Mesodermal cell (in vitro differentiated cells): Measurements from ENCODE around the gene C2orf92.
"Not testable (repeated sequence)": the region's sequence is repeated elsewhere in the genome, so short reads cannot be mapped to it uniquely, and the experiment has no call there.

ENCODE experiments used
- H3K27ac ChIP-seq: 2 replicates; pipeline ENCODE4 v1.7.0; 2013; ENCODE audit warnings: mild to moderate bottlenecking, low read depth, low read length, moderate library complexity; ENCODE audit not compliant: severe bottlenecking
- H3K36me3 ChIP-seq: 2 replicates; pipeline ENCODE4 v1.7.1; 2013; ENCODE audit warnings: mild to moderate bottlenecking, low read length, moderate library complexity; ENCODE audit not compliant: control insufficient read depth, insufficient read depth
- H3K4me1 ChIP-seq: one replicate; pipeline ENCODE4 v1.7.1; 2013; ENCODE audit warnings: mild to moderate bottlenecking, low read length; ENCODE audit not compliant: insufficient read depth, control insufficient read depth, poor library complexity, severe bottlenecking
- H3K4me3 ChIP-seq: 2 replicates; pipeline ENCODE4 v1.7.0; 2013; ENCODE audit warnings: low read length, control low read depth, mild to moderate bottlenecking; ENCODE audit not compliant: insufficient read depth, poor library complexity, severe bottlenecking; ENCODE audit errors: extremely low read depth
- H3K9me3 ChIP-seq: 2 replicates; pipeline ENCODE4 v1.7.1; 2013; ENCODE audit warnings: mild to moderate bottlenecking, low read length, moderate library complexity; ENCODE audit not compliant: control insufficient read depth
- WGBS, 2 experiments: methylation state at CpG; one replicate each; pipeline ENCODE4 v1.1.5; 2013; ENCODE audit warnings: missing lambda C conversion rate in 2 of 2; ENCODE audit not compliant: insufficient coverage in 2 of 2; 5-methylcytosine and 5-hydroxymethylcytosine counted together

Gene C2orf92

DNA sequence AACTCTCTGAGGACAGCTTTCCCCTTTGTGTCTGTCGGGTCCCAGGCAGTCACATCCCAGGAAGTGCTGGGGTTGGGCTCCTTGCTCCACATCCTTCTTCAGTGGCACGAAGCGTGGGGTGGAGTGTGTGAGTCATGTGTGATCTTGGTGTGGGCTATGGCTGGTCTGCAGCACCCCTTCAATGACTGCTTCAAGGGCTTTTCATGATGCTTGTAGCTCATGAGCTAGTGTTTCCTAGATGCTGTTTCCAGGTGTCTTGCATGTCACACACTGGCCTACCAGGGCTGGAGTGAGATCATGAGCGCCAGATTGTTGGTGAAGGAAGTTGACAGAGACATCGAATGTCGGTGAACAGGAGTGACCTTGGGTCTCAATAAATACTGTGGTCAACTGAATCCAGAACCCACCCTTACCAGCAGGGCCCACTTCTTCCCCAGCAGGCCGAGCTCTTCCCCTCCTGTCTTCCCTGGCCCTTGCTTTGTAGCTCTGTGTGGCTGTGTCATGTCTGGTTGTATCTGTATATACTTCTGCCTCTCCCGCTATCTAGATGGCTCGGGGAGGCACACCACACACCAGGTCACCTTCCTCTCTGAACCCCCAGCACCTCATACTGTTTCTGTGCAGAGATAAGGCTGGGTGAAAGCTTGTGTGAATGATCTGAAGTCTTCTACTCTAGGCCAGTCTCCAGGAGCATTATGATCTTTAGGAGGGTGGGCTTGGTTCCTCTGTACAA lies 3.8 kb downstream of the C2orf92 start:
- H3K9me3 ChIP-seq = no peaks in the 10 kb centered on the region
- H3K27ac ChIP-seq = no peak overlapping the region
- WGBS, 2 experiments = 100% methylated on average over 3 to 6 of the region's 9 CpGs

DNA sequence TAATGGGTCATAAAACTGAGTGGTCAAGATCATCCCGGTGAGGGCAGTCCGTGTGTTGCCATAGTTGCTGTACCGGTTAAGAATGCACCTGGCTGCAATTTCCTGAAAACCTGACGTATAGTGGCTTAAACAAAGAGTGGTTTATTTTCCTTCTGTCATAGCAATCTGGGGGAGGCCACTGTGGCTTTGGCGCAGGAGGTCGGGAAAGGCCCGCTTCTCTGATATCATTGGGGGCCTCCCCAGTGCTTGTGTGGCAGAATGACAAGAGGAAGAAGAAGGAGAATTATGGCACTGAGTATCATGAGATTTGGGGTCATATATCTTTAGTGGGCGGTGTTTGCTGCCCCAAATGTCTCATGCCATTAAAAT lies 4.4 kb downstream of the C2orf92 start:
- Histone ChIP-seq H3K4me3 (no peak overlapping the region), H3K9me3 (no peaks in the 10 kb centered on the region), H3K4me1 (no peaks in the 10 kb centered on the region), H3K27ac (no peak overlapping the region), H3K36me3 (no peaks in the 10 kb centered on the region)
- 91 to 94% methylated on average over 7 to 8 of the region's 8 CpGs for WGBS, 2 experiments

More for the DNA sequence above, 3.8 kb downstream of the C2orf92 start:
- H3K4me1 ChIP-seq = no peaks in the 10 kb centered on the region
- no peaks in the 10 kb centered on the region for H3K36me3 ChIP-seq
- H3K4me3 ChIP-seq = no peak overlapping the region

DNA sequence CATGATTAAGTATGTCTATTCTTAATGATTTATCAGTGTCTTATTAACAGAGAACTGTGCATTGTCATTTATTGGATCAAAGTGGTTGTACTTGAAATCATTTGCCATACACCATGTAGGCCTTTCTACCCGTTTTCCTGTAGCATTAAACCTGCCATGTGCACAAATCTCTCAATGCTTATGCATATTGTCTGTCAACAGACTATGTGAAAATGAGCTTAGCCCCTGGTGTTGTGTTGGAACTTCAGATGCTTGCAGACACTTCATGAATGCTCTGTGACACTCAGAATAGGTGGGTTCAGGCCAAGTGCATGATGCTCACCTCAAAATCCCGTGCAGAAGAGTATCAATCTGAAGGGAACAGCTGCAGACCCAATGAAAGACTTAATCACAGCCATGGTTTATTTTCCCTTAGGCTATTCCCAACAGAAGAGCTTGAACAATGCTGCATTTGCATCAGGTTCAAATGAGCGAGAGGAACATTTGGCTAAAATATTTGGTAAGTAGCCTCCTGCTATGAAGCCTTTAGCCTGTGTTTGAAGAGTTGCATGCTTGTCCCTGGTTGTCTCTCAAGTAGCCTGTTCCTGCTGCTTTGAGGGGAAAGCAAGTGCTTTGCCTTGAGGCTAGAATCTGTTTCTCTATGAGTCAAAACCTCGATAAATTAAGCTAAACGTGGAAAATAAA lies 6.1 kb downstream of the C2orf92 start:
- 64 to 83% methylated on average over 4 of the region's 5 CpGs for WGBS, 2 experiments

DNA sequence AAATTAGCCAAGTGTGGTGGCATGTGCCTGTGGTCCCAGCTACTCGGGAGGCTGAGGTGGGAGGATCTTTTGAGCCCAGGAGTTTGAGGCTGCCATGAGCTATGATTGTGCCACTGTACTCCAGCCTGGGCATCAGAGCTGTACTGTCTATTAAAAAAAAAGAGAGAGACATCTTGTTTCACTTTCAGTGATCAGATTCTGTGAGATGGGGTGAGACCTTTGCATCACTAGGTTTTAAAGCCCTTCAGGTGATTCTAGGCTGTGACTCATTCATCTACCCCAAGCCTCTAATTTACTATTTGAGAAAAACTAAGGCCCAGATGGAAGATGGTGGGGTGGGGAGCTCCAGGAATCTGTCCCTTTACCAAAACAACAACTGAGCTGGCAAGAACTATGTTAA lies 7.1 kb downstream of the C2orf92 start:
- Histone ChIP-seq H3K36me3 (no peaks in the 10 kb centered on the region), H3K9me3 (no peaks in the 10 kb centered on the region), H3K4me1 (no peaks in the 10 kb centered on the region), H3K27ac (no peak overlapping the region), H3K4me3 (no peak overlapping the region)
- 90 to 100% methylated on average over 1 of the region's 1 CpG for WGBS, 2 experiments

More for the DNA sequence above, 6.1 kb downstream of the C2orf92 start:
- Histone ChIP-seq H3K27ac (no peak overlapping the region), H3K36me3 (no peaks in the 10 kb centered on the region), H3K9me3 (no peaks in the 10 kb centered on the region), H3K4me3 (no peak overlapping the region), H3K4me1 (no peaks in the 10 kb centered on the region)

DNA sequence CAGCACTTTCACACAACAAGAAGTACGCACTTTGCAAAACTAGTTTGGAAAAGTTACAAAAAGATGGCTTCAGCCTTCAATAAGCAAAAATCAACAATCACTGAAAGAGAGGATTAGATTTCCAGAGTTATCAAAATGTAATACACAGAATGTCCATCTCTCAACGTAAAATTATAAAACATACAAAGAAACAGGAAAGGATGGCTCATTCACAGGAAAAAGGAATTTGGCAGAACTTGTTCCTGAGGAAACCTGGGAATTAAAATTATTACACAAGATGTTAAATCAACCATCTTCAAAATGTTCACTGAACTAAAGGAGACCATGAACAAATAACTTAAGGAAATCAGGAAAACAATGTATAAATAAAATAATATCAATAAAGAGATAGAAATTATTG lies 8.0 kb downstream of the C2orf92 start:
- Histone ChIP-seq H3K9me3 (no peaks in the 10 kb centered on the region), H3K4me3 (no peak overlapping the region), H3K4me1 (no peaks in the 10 kb centered on the region), H3K27ac (no peak overlapping the region), H3K36me3 (no peaks in the 10 kb centered on the region)
- WGBS, 2 experiments = no CpG with 5 or more reads among the region's 2 CpGs

DNA sequence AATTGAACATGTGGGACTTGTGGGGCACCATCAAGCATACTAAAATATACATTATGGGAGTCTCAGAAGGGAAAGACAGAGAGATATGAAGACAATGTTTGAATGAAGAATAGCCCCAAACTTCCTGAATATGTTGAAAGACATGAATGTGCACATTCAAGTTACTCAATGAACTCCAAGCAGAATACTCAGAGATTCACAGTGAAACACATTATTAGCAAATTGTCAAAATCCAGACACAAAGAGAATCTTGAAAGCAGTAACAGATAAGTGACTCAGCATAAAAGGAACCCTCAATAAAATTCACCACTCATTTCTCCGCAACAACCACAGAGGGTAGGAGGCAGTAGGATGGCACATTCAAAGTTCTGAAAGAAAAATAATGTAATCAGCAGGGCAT lies 8.8 kb downstream of the C2orf92 start:
- no CpG with 5 or more reads among the region's 1 CpG for WGBS, 2 experiments
- no peaks in the 10 kb centered on the region for H3K9me3 ChIP-seq
- no peaks in the 10 kb centered on the region for H3K36me3 ChIP-seq
- no peaks in the 10 kb centered on the region for H3K4me1 ChIP-seq
- H3K27ac ChIP-seq = no peak overlapping the region
- H3K4me3 ChIP-seq = no peak overlapping the region

DNA sequence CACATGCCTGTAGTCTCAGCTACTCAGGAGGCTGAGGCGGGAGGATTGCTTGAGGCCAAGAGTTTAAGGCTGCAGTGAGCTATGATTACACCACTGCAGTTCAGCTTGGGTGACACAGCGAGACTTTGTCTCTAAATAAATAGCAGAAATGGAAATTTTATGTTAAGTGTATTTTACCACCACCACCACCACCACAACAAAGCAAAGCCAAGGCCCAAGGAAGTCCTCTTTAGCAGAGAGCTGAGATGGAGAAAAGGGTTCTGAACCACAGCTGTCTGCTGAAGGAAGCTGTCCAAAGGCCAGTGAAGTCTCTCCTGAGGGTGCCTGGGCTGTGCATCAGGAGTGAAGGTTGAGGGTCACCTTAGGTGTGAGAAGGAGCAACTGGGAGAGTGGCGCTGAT lies 17.7 kb downstream of the C2orf92 start:
- H3K4me3 ChIP-seq, H3K9me3 ChIP-seq, H3K27ac ChIP-seq, H3K36me3 ChIP-seq, H3K4me1 ChIP-seq: not testable (repeated sequence)
- 92 to 100% methylated on average over 1 of the region's 3 CpGs for WGBS, 2 experiments

DNA sequence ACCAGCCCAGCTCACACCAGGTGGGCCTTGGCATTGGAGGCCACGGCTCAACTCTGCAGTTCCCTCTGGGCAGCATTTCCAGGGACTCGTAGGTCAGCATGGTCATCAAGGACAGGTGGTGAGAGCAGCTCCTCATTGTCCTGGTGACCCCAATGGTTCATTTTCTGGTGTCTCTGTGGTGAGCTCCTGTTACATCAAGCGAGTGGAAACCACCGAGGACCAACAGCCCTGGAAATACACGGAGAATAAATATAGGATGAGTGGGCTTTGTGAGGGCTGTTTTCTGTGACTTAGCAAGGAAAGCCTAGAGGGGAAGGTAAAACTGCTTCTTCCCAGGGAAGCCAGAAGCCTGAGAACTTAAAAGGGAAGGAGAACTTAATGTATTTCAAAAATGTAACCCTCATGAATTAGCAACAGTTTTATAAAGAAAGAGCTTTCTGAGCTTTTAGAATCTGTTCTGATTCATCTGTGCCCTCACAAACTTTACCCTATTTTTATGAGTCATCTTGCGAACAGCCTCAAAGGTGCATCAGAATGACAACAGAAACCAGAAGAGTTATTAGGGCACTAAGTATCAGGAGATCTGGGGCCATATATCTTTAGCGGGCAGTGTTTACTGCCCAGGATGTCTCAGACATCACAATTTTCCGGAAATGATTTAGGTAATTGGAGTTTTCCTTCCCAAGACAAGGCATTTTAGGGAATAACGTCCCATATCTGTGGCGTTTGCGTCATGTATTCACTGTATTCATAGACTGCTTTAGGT lies 18.7 kb downstream of the C2orf92 start:
- 89 to 90% methylated on average over 9 of the region's 11 CpGs for WGBS, 2 experiments
- Histone ChIP-seq H3K27ac (no peak overlapping the region), H3K4me3 (no peak overlapping the region), H3K9me3 (peaks cover 4% of the 10 kb centered on the region), H3K4me1 (no peaks in the 10 kb centered on the region), H3K36me3 (no peaks in the 10 kb centered on the region)

- Histone ChIP-seq H3K4me3 (no peak overlapping the region), H3K36me3 (no peaks in the 10 kb centered on the region), H3K27ac (no peak overlapping the region), H3K4me1 (no peaks in the 10 kb centered on the region), H3K9me3 (no peaks in the 10 kb centered on the region)
- WGBS, 2 experiments = 8 to 50% methylated on average over 2 of the region's 6 CpGs
Measured at GRCh38 chr2:97691166-97691565, 21.7 kb downstream of the C2orf92 start.

GRCh38 chr2:97693476-97693875 lies 24.0 kb downstream of the C2orf92 start:
- H3K27ac ChIP-seq = no peak overlapping the region
- no peaks in the 10 kb centered on the region for H3K36me3 ChIP-seq
- peaks cover 5% of the 10 kb centered on the region for H3K4me1 ChIP-seq
- no peak overlapping the region for H3K4me3 ChIP-seq
- H3K9me3 ChIP-seq = no peaks in the 10 kb centered on the region

- H3K27ac ChIP-seq = no peak overlapping the region
- peaks cover 11% of the 10 kb centered on the region for H3K4me1 ChIP-seq
- no peak overlapping the region for H3K4me3 ChIP-seq
- no peaks in the 10 kb centered on the region for H3K36me3 ChIP-seq
- WGBS, 2 experiments = 94 to 100% methylated on average over 2 to 4 of the region's 5 CpGs
- H3K9me3 ChIP-seq = no peaks in the 10 kb centered on the region
Measured at GRCh38 chr2:97695744-97696143, 26.2 kb downstream of the C2orf92 start.
